Measurements from ENCODE around the gene HOXA2. TPM values are rescaled to one million over a fixed set of nuclear protein-coding genes. Genes with fewer than 3 reads are reported as not detected.

HOXA2 gene
- total and polyA plus RNA-seq, 2 donors (not counting 1 experiment from before 2014, with no cell fraction given), result 1.3 to 2.6 TPM

DNA sequence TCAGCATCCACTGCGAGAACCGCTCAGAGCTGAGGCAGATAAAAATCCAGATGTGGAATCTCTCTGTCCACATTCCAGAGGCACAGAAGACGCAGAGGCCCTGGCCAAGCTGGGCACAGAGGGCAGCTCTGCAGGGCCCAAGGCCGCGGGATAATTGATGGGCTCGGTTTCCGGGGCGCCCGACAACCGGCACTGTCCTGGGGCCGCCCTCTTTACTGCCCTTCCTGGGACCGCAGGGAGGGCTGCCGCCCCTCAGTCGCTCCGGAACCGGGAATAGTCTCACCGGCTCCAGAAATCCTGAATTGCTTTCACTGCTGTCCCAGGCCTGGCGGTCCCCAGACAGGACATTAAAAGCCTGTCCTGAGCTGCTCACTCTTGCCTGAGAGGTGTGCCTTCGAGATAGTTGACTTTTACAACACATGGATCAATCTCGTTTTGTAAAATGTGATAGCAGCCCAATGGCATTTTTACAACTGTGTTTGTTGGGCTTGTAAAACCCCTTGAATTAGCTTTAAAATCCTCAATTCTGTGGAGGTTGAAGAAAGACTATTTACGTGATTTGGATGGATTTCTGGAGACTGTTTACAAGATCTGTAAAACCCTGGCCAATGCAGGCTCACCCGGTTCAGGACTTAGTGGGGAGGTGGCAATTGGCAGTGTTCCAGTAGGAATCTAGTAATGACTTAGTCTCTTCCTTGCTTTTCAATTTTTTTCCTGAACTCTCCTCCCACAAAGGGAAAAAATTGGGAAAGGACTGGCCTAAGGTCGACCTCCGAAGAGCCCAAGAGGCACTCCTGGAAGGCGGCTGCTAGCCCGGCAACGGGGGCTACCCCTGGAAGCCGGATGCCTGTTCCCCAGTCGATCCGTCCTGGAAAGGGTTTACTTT lies 46.5 kb upstream of the HOXA2 start:
- DNase-seq (ENCODE audit: low read depth in 2 of 2), result peak in 1 of 2 donors; percentile 77
- peaks cover 74% of the 10 kb centered on the region for H3K79me2 ChIP-seq (ENCODE audit: control insufficient read depth, insufficient read depth, low read length)

DNA sequence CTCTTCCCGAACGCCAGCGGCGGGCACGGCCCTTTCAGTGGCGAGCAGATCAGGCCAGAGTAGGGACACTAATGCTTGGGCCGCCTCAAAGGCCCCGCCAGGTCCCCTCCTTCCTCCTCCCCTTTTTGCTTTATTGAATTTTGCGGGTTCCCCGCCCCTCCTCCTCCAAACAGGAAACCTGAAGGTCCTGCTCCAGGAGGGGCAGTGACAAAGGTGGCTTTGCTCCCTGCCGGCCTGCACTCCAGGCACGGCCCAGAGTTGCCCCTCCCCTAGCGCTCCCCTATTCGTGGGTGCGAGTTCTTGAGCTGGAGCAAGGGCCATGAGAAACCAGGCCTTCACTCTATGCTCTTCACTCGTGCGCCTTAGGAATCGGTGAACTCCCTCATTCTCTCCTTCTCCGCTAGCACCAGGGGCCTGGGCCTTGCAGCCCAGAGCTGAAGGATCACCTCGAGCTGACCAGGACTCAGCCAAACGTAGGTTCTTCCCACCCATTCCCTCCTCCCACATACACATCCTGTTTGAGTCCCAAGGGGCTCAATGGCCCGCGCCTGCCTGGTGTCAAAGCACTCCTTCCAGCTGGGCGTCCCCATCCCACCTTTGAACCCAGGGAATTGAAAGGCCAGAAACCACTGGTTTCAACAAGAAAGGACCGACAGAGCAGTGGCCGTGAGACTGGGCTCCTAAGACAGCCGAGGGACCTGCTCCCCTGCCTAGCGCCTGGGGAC lies 45.7 kb upstream of the HOXA2 start:
- Histone ChIP-seq H3K27ac (ENCODE audit: insufficient read depth, low read length) (peak overlapping the region; percentile 98), H3K4me1 (ENCODE audit: control insufficient read depth, extremely low read depth, insufficient read depth, low read length) (peaks cover 22% of the 10 kb centered on the region), H4K20me1 (ENCODE audit: control insufficient read depth, extremely low read depth, insufficient read depth, low read length) (no peaks in the 10 kb centered on the region), H2AFZ (ENCODE audit: low read length) (peak overlapping the region; percentile 18), H3K4me2 (ENCODE audit: extremely low read depth, insufficient read depth, low read length) (peak overlapping the region; percentile 87), H3K9me3 (ENCODE audit: control insufficient read depth, insufficient read depth, low read depth, low read length) (no peaks in the 10 kb centered on the region), H3K27me3 (ENCODE audit: control insufficient read depth, insufficient read depth, low read length) (no peaks in the 10 kb centered on the region), H3K4me3 (replicated peaks in 1 of 4; ENCODE audit: control extremely low read depth in 1 of 4, insufficient read depth in 1 of 4, low read depth in 3 of 4, low read length in 4 of 4) (peak overlapping the region; percentile 34 to 61 (median 42)), H3K79me2 (ENCODE audit: control insufficient read depth, insufficient read depth, low read length) (peaks cover 78% of the 10 kb centered on the region), H3K9ac (ENCODE audit: insufficient read depth, low read length) (peak overlapping the region; percentile 72), H3K36me3 (ENCODE audit: control insufficient read depth, insufficient read depth, low read length) (no peaks in the 10 kb centered on the region)
- peak in 1 of 2 donors; percentile 57 for DNase-seq (ENCODE audit: low read depth in 2 of 2)
- TF ChIP-seq, protein P1, sequence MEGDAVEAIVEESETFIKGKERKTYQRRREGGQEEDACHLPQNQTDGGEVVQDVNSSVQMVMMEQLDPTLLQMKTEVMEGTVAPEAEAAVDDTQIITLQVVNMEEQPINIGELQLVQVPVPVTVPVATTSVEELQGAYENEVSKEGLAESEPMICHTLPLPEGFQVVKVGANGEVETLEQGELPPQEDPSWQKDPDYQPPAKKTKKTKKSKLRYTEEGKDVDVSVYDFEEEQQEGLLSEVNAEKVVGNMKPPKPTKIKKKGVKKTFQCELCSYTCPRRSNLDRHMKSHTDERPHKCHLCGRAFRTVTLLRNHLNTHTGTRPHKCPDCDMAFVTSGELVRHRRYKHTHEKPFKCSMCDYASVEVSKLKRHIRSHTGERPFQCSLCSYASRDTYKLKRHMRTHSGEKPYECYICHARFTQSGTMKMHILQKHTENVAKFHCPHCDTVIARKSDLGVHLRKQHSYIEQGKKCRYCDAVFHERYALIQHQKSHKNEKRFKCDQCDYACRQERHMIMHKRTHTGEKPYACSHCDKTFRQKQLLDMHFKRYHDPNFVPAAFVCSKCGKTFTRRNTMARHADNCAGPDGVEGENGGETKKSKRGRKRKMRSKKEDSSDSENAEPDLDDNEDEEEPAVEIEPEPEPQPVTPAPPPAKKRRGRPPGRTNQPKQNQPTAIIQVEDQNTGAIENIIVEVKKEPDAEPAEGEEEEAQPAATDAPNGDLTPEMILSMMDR (conservative IDR thresholded peaks at IDR 0.05 in 1 of 2, IDR thresholded peaks at IDR 0.05 in 1 of 2; ENCODE audit: low read depth in 1 of 2, low read length in 2 of 2), result no peak
- TF ChIP-seq EZH2 (IDR thresholded peaks at IDR 0.05; ENCODE audit: low read length, missing control alignments), result no peak

More for the DNA sequence above, 46.5 kb upstream of the HOXA2 start:
- Histone ChIP-seq H3K4me2 (ENCODE audit: extremely low read depth, insufficient read depth, low read length) (peak overlapping the region; percentile 87), H3K4me3 (replicated peaks in 1 of 4; ENCODE audit: control extremely low read depth in 1 of 4, insufficient read depth in 1 of 4, low read depth in 3 of 4, low read length in 4 of 4) (peak overlapping the region; percentile 41 to 61 (median 46)), H3K27ac (ENCODE audit: insufficient read depth, low read length) (peak overlapping the region; percentile 98), H3K27me3 (ENCODE audit: control insufficient read depth, insufficient read depth, low read length) (no peaks in the 10 kb centered on the region), H4K20me1 (ENCODE audit: control insufficient read depth, extremely low read depth, insufficient read depth, low read length) (no peaks in the 10 kb centered on the region), H3K9me3 (ENCODE audit: control insufficient read depth, insufficient read depth, low read depth, low read length) (no peaks in the 10 kb centered on the region), H2AFZ (ENCODE audit: low read length) (no peak overlapping the region), H3K36me3 (ENCODE audit: control insufficient read depth, insufficient read depth, low read length) (no peaks in the 10 kb centered on the region), H3K9ac (ENCODE audit: insufficient read depth, low read length) (peak overlapping the region; percentile 72), H3K4me1 (ENCODE audit: control insufficient read depth, extremely low read depth, insufficient read depth, low read length) (peaks cover 22% of the 10 kb centered on the region)
- TF ChIP-seq, protein P1 (conservative IDR thresholded peaks at IDR 0.05 in 1 of 2, IDR thresholded peaks at IDR 0.05 in 1 of 2; ENCODE audit: low read depth in 1 of 2, low read length in 2 of 2), result no peak
- no peak for TF ChIP-seq EZH2 (IDR thresholded peaks at IDR 0.05; ENCODE audit: low read length, missing control alignments)
